ENCODE data around the gene CD180. TPM values are rescaled to one million over a fixed set of nuclear protein-coding genes. Genes with fewer than 3 reads are reported as not detected.

The CD180 gene
- total and polyA plus RNA-seq, 11 donors: 0.08 to 7.7 (median 0.32) TPM

DNA sequence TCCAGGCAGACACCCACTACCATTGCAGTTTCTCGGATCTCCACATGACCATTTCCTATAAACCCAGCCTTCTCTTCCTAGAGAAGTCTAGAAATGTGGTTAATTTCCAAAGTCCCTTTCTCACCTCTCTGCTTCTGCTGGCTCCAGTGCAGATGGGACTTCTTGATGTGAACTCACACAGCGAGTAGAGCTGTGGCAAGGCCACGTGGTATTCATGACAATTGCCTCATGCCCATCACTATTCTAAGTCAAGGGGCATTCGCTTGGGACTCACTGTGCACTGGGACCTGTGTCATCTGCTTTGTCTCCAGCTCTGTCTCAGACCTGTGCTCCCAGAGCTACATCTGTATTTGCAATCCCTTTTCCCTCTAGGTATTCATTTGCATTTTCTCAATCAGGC lies 6.2 kb downstream of the CD180 start:
- ATAC-seq: no peak
- H3K27me3 ChIP-seq: no peaks in the 10 kb centered on the region
- no peaks in the 10 kb centered on the region for H3K9me3 ChIP-seq
- 94 to 96% (median 96%) methylated on average over 4 of the region's 4 CpGs for WGBS, 4 donors
- peak overlapping the region in 1 of 12 donors; percentile 79 for H3K27ac ChIP-seq
- TF ChIP-seq CTCF (IDR thresholded peaks at IDR 0.05): no peak
- TF ChIP-seq POLR2A (IDR thresholded peaks at IDR 0.05): no peak
- DNase-seq: no peak
- no peak overlapping the region for H3K4me3 ChIP-seq
- intact Hi-C loops (cut with DNase I): no loop called here
- H3K4me1 ChIP-seq: peaks cover 0 to 80% (median 0%) of the 10 kb centered on the region in 12 donors
- H3K36me3 ChIP-seq: no peaks in the 10 kb centered on the region

GRCh38 chr5:67189931-67190330 lies 6.7 kb downstream of the CD180 start:
- DNase-seq (no peak), ATAC-seq (no peak)
- no peaks in the 10 kb centered on the region for H3K36me3 ChIP-seq
- H3K4me1 ChIP-seq: peaks cover 0 to 75% (median 0%) of the 10 kb centered on the region in 12 donors
- no peaks in the 10 kb centered on the region for H3K27me3 ChIP-seq
- H3K27ac ChIP-seq: peak overlapping the region in 1 of 12 donors; percentile 79
- no peaks in the 10 kb centered on the region for H3K9me3 ChIP-seq
- WGBS, 4 donors: 94 to 100% (median 97%) methylated on average over 1 of the region's 1 CpG
- no peak overlapping the region for H3K4me3 ChIP-seq
- TF ChIP-seq CTCF (IDR thresholded peaks at IDR 0.05) (no peak), POLR2A (IDR thresholded peaks at IDR 0.05) (no peak)
- intact Hi-C loops (cut with DNase I): no loop called here

DNA sequence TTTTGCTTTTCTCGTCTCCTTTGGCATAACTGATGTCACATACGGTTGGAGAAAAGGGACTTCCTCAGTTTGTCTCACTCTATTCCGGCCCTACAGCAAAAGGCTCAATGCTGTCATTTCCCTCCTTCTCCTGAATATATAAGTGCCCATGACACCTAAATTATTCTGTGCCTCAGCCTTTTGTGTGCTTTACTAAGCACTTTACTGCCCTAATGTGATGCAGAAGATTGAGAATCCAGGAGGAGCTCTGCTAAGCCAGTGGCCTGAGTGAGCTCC lies 7.6 kb downstream of the CD180 start:
- intact Hi-C loops (cut with DNase I): no loop called here
- H3K4me1 ChIP-seq: peaks cover 0 to 66% (median 0%) of the 10 kb centered on the region in 12 donors
- H3K9me3 ChIP-seq: no peaks in the 10 kb centered on the region
- DNase-seq: no peak
- no peaks in the 10 kb centered on the region for H3K36me3 ChIP-seq
- no peak overlapping the region for H3K4me3 ChIP-seq
- WGBS, 4 donors: 85 to 100% (median 90%) methylated on average over 3 of the region's 3 CpGs
- no peaks in the 10 kb centered on the region for H3K27me3 ChIP-seq
- peak overlapping the region in 1 of 12 donors; percentile 79 for H3K27ac ChIP-seq
- no peak for ATAC-seq
- no peak for TF ChIP-seq POLR2A (IDR thresholded peaks at IDR 0.05)
- TF ChIP-seq CTCF (IDR thresholded peaks at IDR 0.05): no peak

DNA sequence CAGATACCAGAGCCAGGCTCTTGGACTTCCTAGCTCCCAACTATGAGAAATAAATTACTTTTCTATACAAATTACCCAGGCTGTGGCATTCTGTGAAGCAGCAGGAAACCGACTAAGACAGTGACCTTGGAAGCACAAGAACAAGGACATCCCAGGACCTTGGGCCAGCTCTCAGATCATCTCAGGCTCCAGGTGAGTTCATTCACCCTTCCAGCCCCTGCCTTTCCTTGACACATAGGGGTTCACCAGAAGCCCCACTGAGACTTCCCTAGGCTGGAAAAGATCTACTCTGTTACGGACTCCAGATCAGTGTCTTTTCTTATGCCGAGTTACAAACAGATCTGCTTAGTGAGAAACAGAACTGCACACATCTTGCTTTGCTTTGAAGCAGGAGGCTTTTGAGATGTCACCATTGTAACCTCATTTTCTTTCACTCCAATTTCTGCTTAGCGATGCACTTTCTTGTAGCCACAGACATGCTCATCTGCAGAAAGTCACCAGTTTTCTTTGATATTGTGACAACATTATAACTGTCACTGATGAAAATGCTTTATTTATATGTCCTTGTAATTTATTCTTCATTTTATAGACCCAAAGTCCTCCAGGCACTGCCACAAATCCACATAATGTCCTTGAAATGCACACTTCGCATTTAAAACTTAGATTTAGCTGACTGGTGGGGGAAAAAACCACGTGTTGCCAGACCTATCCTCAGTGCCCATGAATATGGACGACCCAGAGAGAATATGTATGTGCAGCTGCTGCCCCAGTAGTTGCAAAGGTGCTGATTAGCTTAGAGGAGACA lies 8.1 kb downstream of the CD180 start:
- DNase-seq: no peak
- Histone ChIP-seq H3K4me3 (no peak overlapping the region), H3K27ac (peak overlapping the region in 1 of 12 donors; percentile 79), H3K27me3 (no peaks in the 10 kb centered on the region), H3K4me1 (peaks cover 0 to 61% (median 0%) of the 10 kb centered on the region in 12 donors), H3K36me3 (no peaks in the 10 kb centered on the region), H3K9me3 (no peaks in the 10 kb centered on the region)
- no peak for ATAC-seq
- WGBS, 4 donors: 87 to 92% (median 91%) methylated on average over 7 of the region's 7 CpGs
- TF ChIP-seq POLR2A (IDR thresholded peaks at IDR 0.05) (no peak), CTCF (IDR thresholded peaks at IDR 0.05) (no peak)
- intact Hi-C loops (cut with DNase I): no loop called here

Measured in heart left ventricle (tissue), 16 donors.